B cell (primary cell): ENCODE measurements around the gene HAP1. TPM values are rescaled to one million over a fixed set of nuclear protein-coding genes. Genes with fewer than 3 reads are reported as not detected.

Experiments
- ATAC-seq: fragments of 200-7000 bp; cut with Tn5 transposase; one replicate; pipeline ENCODE4 v1.10.0; 2021; ENCODE audit warnings: low read depth, mild to moderate bottlenecking, moderate number of reproducible peaks, moderate library complexity
- CTCF ChIA-PET: fragments of 350-600 bp; sonication (Branson Sonifier 250); formaldehyde crosslinking; loops from one replicate; lab custom pipeline; 2021; ENCODE audit warnings: antibody characterized with exemption, inconsistent platforms; lab: Charles Lee
- POLR2A ChIA-PET: fragments of 350-600 bp; sonication (Branson Sonifier 250); formaldehyde crosslinking; loops from one replicate; lab custom pipeline; 2021; ENCODE audit warnings: antibody characterized with exemption; lab: Charles Lee
- DNase-seq: peaks from one replicate; pipeline ENCODE4 v3.0.0; 2013
- H2AFZ ChIP-seq: 2 replicates; pipeline ENCODE4 v1.6.1; 2012; ENCODE audit warnings: mild to moderate bottlenecking, low read depth, low read length; ENCODE audit not compliant: insufficient read depth, poor library complexity, severe bottlenecking
- H3K27ac ChIP-seq, 2 donors: 1 replicate in 1 of 2; 2 replicates in 1 of 2; pipeline ENCODE4 v1.5.1; 2012 to 2013; ENCODE audit warnings: low read length in 2 of 2, mild to moderate bottlenecking in 2 of 2, moderate library complexity in 1 of 2
- H3K27me3 ChIP-seq, 4 experiments: fragments of 200-600 bp in 1 of 4; sonication (generic) in 1 of 4; replicated peaks in 1 of 4; 1 replicate in 2 of 4; 2 replicates in 2 of 4; pipeline versions ENCODE4 v1.6.1 to v1.7.0; 2013 to 2016; ENCODE audit warnings: low read length in 3 of 4, mild to moderate bottlenecking in 2 of 4, mixed read lengths in 1 of 4, moderate library complexity in 1 of 4; ENCODE audit not compliant: insufficient read depth in 4 of 4, control insufficient read depth in 3 of 4; ENCODE audit errors: control extremely low read depth in 1 of 4
- H3K36me3 ChIP-seq, 2 experiments: replicated peaks in 1 of 2; 1 replicate in 1 of 2; 2 replicates in 1 of 2; pipeline versions ENCODE4 v1.6.1 to v1.7.1; 2013; ENCODE audit warnings: low read length in 1 of 2; ENCODE audit not compliant: insufficient read depth in 2 of 2, control insufficient read depth in 1 of 2; ENCODE audit errors: control extremely low read depth in 1 of 2, extremely low read depth in 1 of 2
- H3K4me1 ChIP-seq, 2 donors: fragments of 200-600 bp in 1 of 2; sonication (generic) in 1 of 2; 1 replicate in 1 of 2; 2 replicates in 1 of 2; pipeline versions ENCODE4 v1.5.1 to v1.6.1; 2013 to 2017; ENCODE audit warnings: low read length in 2 of 2; ENCODE audit not compliant: control insufficient read depth in 2 of 2, insufficient read depth in 2 of 2
- H3K4me2 ChIP-seq: replicated peaks from 2 replicates; pipeline ENCODE3; 2012; ENCODE audit warnings: mild to moderate bottlenecking, low read depth, low read length; ENCODE audit not compliant: poor library complexity, severe bottlenecking
- H3K4me3 ChIP-seq, 5 experiments: fragments of 200-600 bp in 1 of 5; sonication (generic) in 1 of 5; 1 replicate in 3 of 5; 2 replicates in 2 of 5; pipeline versions ENCODE4 v1.5.1 to v1.7.0; 2011 to 2016; ENCODE audit warnings: low read length in 4 of 5, mild to moderate bottlenecking in 4 of 5, low read depth in 2 of 5, control low read depth in 1 of 5, moderate library complexity in 1 of 5; ENCODE audit not compliant: insufficient read depth in 1 of 5; ENCODE audit errors: control extremely low read depth in 1 of 5, extremely low read depth in 1 of 5
- H3K79me2 ChIP-seq: fragments of 200-600 bp; sonication (generic); one replicate; pipeline ENCODE4 v1.6.0; 2016; ENCODE audit warnings: low read length; ENCODE audit not compliant: control insufficient read depth, insufficient read depth
- H3K9ac ChIP-seq: fragments of 200-600 bp; sonication (generic); 2 replicates; pipeline ENCODE4 v1.6.1; 2017; ENCODE audit warnings: mild to moderate bottlenecking, low read length, moderate library complexity
- H3K9me3 ChIP-seq, 3 donors: one replicate each; pipeline versions ENCODE4 v1.6.1 to v1.7.1; 2013; ENCODE audit warnings: low read length in 2 of 3; ENCODE audit not compliant: control insufficient read depth in 2 of 3, insufficient read depth in 1 of 3; ENCODE audit errors: control extremely low read depth in 1 of 3
- H4K20me1 ChIP-seq: 2 replicates; pipeline ENCODE4 v1.6.0; 2012; ENCODE audit warnings: mild to moderate bottlenecking, low read length; ENCODE audit not compliant: insufficient read depth, control insufficient read depth, poor library complexity, severe bottlenecking
- H3K27ac Mint-ChIP-seq: one replicate; pipeline ENCODE4 v1.8.0; 2021; ENCODE audit warnings: mixed read lengths
- H3K27me3 Mint-ChIP-seq: one replicate; pipeline ENCODE4 v1.8.0; 2021; ENCODE audit warnings: mixed read lengths
- H3K4me1 Mint-ChIP-seq: one replicate; pipeline ENCODE4 v1.8.0; 2021; ENCODE audit warnings: mixed read lengths
- H3K4me3 Mint-ChIP-seq: one replicate; pipeline ENCODE4 v1.8.0; 2021; ENCODE audit warnings: mixed read lengths
- H3K9me3 Mint-ChIP-seq: one replicate; pipeline ENCODE4 v1.8.0; 2022; ENCODE audit warnings: mixed read lengths; ENCODE audit not compliant: insufficient read depth
- EZH2 ChIP-seq: IDR thresholded peaks from 2 replicates; pipeline ENCODE4 v1.6.1; 2012; ENCODE audit warnings: borderline replicate concordance, low read depth, mild to moderate bottlenecking, moderate library complexity, low read length; ENCODE audit not compliant: insufficient read depth, poor library complexity, severe bottlenecking
- WGBS: methylation state at CpG from one replicate; pipeline ENCODE4 v1.1.5; 2013; ENCODE audit warnings: missing lambda C conversion rate; ENCODE audit not compliant: insufficient coverage; 5-methylcytosine and 5-hydroxymethylcytosine counted together
- intact Hi-C: fragments of 100-400 bp; cut with micrococcal nuclease; formaldehyde crosslinking; loops from one replicate; pipeline ENCODE4 v1.10.0; 2022
- polyA plus RNA-seq: library from polyadenylated mRNA; depleted of rRNA; stranded (reverse); fragments of >200 nt; gene quantifications from 2 replicates; pipeline ENCODE4 v1.2.3, GENCODE V29; 2012
- total RNA-seq, 2 donors: library from RNA; stranded (reverse); fragments of 120-200 nt in 1 of 2; gene quantifications; 1 replicate in 1 of 2; 2 replicates in 1 of 2; pipeline versions ENCODE4 v1.2.3 to v1.2.4, GENCODE V29; 2013 to 2022
- TF ChIP-seq, protein P1 (sequence below): fragments of 200-600 bp; IDR thresholded peaks from one replicate; pipeline ENCODE4 v1.8.0; 2022; ENCODE audit warnings: antibody characterized with exemption, mild to moderate bottlenecking

HAP1 gene
- total and polyA plus RNA-seq, 2 donors (not counting 1 experiment from before 2014, with no cell fraction given) = 0.03 to 0.37 TPM

DNA sequence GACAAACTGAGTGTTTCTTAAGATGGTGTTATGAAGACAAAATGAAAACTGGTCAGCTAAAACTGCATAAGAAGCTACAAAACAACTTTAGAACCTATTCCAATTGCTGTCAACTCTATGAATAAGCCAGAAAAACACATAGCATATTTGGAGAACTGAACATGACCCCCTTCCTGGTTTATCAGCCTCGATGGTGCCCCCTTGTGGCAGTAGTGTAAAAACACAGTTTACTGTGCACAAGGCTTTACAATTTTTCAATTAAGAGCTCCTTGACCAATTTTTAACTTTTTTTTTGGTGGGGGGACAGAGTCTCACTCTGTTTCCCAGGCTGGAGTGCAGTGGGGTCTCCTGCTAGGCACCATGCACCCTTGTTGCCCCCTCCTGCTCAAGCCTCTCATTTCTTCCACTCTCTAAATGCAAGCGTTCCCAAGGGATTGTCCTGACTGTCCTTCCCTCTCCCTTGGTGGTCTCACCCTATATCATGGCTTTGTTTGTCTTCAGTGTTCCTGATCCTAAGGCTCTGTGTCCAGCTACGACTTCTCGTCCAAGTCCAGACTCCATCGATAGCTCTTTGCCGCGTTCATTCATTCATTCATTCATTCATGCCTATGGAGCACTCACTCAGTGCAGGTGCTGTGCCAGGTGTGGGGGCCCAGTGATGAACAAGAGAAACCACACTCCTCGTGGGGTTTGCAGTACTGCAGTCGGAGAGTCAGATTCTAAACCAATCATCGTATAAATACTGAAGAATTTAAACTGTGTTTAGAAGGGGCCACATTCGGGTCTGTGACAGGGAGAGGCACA lies 38.3 kb downstream of the HAP1 start:
- H3K27ac Mint-ChIP-seq = peak overlapping the region; percentile 42
- H3K36me3 ChIP-seq = peaks cover 0 to 41% of the 10 kb centered on the region in 2 experiments
- no peak overlapping the region for H2AFZ ChIP-seq
- peaks cover under 1% of the 10 kb centered on the region for H3K79me2 ChIP-seq
- H3K9me3 ChIP-seq = no peaks in the 10 kb centered on the region
- H3K27ac ChIP-seq = no peak overlapping the region
- peaks cover 29% of the 10 kb centered on the region for H3K4me1 Mint-ChIP-seq
- intact Hi-C loops = no loop called here
- POLR2A ChIA-PET = interaction anchor here (0.6 to 0.9 kb wide), 3 partner anchors 16 to 419 kb away, joined by 3 read pairs; no protein-coding TSS in a partner anchor
- TF ChIP-seq, protein P1, sequence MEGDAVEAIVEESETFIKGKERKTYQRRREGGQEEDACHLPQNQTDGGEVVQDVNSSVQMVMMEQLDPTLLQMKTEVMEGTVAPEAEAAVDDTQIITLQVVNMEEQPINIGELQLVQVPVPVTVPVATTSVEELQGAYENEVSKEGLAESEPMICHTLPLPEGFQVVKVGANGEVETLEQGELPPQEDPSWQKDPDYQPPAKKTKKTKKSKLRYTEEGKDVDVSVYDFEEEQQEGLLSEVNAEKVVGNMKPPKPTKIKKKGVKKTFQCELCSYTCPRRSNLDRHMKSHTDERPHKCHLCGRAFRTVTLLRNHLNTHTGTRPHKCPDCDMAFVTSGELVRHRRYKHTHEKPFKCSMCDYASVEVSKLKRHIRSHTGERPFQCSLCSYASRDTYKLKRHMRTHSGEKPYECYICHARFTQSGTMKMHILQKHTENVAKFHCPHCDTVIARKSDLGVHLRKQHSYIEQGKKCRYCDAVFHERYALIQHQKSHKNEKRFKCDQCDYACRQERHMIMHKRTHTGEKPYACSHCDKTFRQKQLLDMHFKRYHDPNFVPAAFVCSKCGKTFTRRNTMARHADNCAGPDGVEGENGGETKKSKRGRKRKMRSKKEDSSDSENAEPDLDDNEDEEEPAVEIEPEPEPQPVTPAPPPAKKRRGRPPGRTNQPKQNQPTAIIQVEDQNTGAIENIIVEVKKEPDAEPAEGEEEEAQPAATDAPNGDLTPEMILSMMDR = peak; percentile 82
- no peak for TF ChIP-seq EZH2
- no peaks in the 10 kb centered on the region for H3K27me3 ChIP-seq
- no peak overlapping the region for H3K9ac ChIP-seq
- peak; percentile 82 for DNase-seq
- H4K20me1 ChIP-seq = peaks cover 22% of the 10 kb centered on the region
- H3K4me3 ChIP-seq = no peak overlapping the region
- CTCF ChIA-PET = interaction anchor here (0.5 to 2.1 kb wide), 20 partner anchors 8 to 1455 kb away, joined by 3 to 14 read pairs (median 3); no protein-coding TSS in a partner anchor
- H3K4me2 ChIP-seq = no peak overlapping the region
- no peak overlapping the region for H3K4me3 Mint-ChIP-seq
- 37% methylated on average over 3 of the region's 11 CpGs for WGBS
- ATAC-seq = peak; percentile 72
- H3K27me3 Mint-ChIP-seq = peaks cover 2% of the 10 kb centered on the region
- no peaks in the 10 kb centered on the region for H3K9me3 Mint-ChIP-seq
- H3K4me1 ChIP-seq = peaks cover under 1 to 7% of the 10 kb centered on the region in 2 donors

DNA sequence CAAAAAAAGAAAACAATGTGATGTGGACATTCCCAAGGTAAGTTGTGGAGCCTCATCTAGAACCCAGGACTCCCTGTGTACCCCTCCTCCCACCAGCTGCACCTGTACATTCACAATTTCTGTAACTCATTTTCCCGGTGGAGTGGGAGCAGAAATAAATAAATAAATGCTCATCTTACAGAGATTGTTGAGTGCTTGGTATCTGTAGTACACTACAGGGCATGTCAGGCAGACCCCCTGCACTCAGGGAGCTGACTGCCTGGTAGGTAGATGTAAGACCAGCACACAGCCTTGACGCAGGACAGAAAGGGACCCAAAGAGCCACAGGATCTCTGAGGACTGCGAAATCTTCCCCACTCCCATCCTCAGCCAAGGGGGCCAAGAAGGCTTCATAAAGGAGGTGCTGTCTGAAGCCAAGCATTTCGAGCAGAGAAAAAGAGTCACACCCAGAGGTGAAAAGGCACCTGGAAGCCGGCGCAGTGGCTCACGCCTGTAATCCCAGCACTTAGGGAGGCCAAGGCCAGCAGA lies 39.2 kb downstream of the HAP1 start:
- Mint-ChIP-seq H3K4me1 (peaks cover 38% of the 10 kb centered on the region), H3K9me3 (no peaks in the 10 kb centered on the region), H3K4me3 (no peak overlapping the region), H3K27ac (no peak overlapping the region), H3K27me3 (no peaks in the 10 kb centered on the region)
- no peak overlapping the region for H3K27ac ChIP-seq
- no peaks in the 10 kb centered on the region for H3K9me3 ChIP-seq
- CTCF ChIA-PET = interaction anchor here (0.7 to 9.2 kb wide), 12 partner anchors 10 to 1454 kb away, joined by 3 to 212 read pairs (median 8); no protein-coding TSS in a partner anchor
- no peak overlapping the region for H3K4me3 ChIP-seq
- H3K9ac ChIP-seq = no peak overlapping the region
- H4K20me1 ChIP-seq = peaks cover 31% of the 10 kb centered on the region
- H3K79me2 ChIP-seq = peaks cover 9% of the 10 kb centered on the region
- peaks cover 8 to 14% of the 10 kb centered on the region in 2 donors for H3K4me1 ChIP-seq
- DNase-seq (no peak), ATAC-seq (no peak)
- no peak overlapping the region for H3K4me2 ChIP-seq
- H3K27me3 ChIP-seq = no peaks in the 10 kb centered on the region
- intact Hi-C loops = no loop called here
- WGBS = 100% methylated on average over 5 of the region's 7 CpGs
- TF ChIP-seq, protein P1 = no peak
- TF ChIP-seq EZH2 = no peak
- POLR2A ChIA-PET = no interaction called here
- H2AFZ ChIP-seq = no peak overlapping the region
- H3K36me3 ChIP-seq = peaks cover 3 to 51% of the 10 kb centered on the region in 2 experiments
